Neural progenitor cell (in vitro differentiated cells): Measurements from ENCODE around the gene RNF144A. TPM values are rescaled to one million over a fixed set of nuclear protein-coding genes. Genes with fewer than 3 reads are reported as not detected.

Source experiments
- DNase-seq: peaks from one replicate; pipeline ENCODE4 v3.0.0-alpha.2; 2016; ENCODE audit warnings: low spot score
- H2AFZ ChIP-seq: fragments of 200-600 bp; sonication (generic); replicated peaks from 2 replicates; pipeline ENCODE4 v1.6.1; 2016; ENCODE audit warnings: antibody characterized with exemption
- H3F3A ChIP-seq: fragments of 200-600 bp; sonication (generic); 2 replicates; pipeline ENCODE4 v1.6.1; 2016; ENCODE audit warnings: antibody characterized with exemption, low read depth
- H3K27ac ChIP-seq: fragments of 200-600 bp; sonication (generic); 2 replicates; pipeline ENCODE4 v1.5.1; 2016; ENCODE audit warnings: mild to moderate bottlenecking
- H3K27me3 ChIP-seq: fragments of 200-600 bp; sonication (generic); 2 replicates; pipeline ENCODE4 v1.6.1; 2016; ENCODE audit warnings: mild to moderate bottlenecking, moderate library complexity
- H3K36me3 ChIP-seq: fragments of 200-600 bp; sonication (generic); 2 replicates; pipeline ENCODE4 v1.5.1; 2016
- H3K4me1 ChIP-seq: fragments of 200-600 bp; sonication (generic); 2 replicates; pipeline ENCODE4 v1.6.1; 2016; ENCODE audit warnings: mixed run types
- H3K4me2 ChIP-seq: fragments of 200-600 bp; sonication (generic); 2 replicates; pipeline ENCODE4 v1.6.1; 2016
- H3K4me3 ChIP-seq: fragments of 200-600 bp; sonication (generic); 2 replicates; pipeline ENCODE4 v1.5.1; 2016
- H3K79me2 ChIP-seq: fragments of 200-600 bp; sonication (generic); 2 replicates; pipeline ENCODE4 v1.6.1; 2016; ENCODE audit warnings: low read depth
- H3K9ac ChIP-seq: fragments of 200-600 bp; sonication (generic); 2 replicates; pipeline ENCODE4 v1.6.1; 2016
- H3K9me3 ChIP-seq: fragments of 200-600 bp; sonication (generic); 2 replicates; pipeline ENCODE4 v1.5.1; 2016; ENCODE audit warnings: low read depth
- H4K20me1 ChIP-seq: fragments of 200-600 bp; sonication (generic); 2 replicates; pipeline ENCODE4 v1.6.1; 2016; ENCODE audit warnings: low read depth
- H3K27ac Mint-ChIP-seq: 3 replicates; pipeline ENCODE4 v1.8.0; 2021; ENCODE audit warnings: mixed read lengths
- H3K27me3 Mint-ChIP-seq: 2 replicates; pipeline ENCODE4 v1.8.0; 2022; ENCODE audit warnings: low read depth, mild to moderate bottlenecking, inconsistent platforms, moderate library complexity, mixed read lengths; ENCODE audit not compliant: insufficient read depth
- H3K36me3 Mint-ChIP-seq: 3 replicates; pipeline ENCODE4 v1.8.0; 2021; ENCODE audit warnings: mixed read lengths
- H3K4me1 Mint-ChIP-seq: 3 replicates; pipeline ENCODE4 v1.8.0; 2021; ENCODE audit warnings: mixed read lengths
- H3K4me3 Mint-ChIP-seq: 3 replicates; pipeline ENCODE4 v1.8.0; 2021; ENCODE audit warnings: mild to moderate bottlenecking, moderate library complexity, mixed read lengths
- H3K9me3 Mint-ChIP-seq: 3 replicates; pipeline ENCODE4 v1.8.0; 2020; ENCODE audit warnings: mixed read lengths
- CTCF ChIP-seq: fragments of 200-600 bp; sonication (generic); IDR thresholded peaks from 2 replicates; pipeline ENCODE4 v1.5.1; 2017; ENCODE audit warnings: antibody characterized with exemption, mild to moderate bottlenecking
- EZH2 ChIP-seq: fragments of 200-600 bp; sonication (generic); IDR thresholded peaks from 2 replicates; pipeline ENCODE4 v1.6.1; 2017; ENCODE audit warnings: antibody characterized with exemption, mild to moderate bottlenecking, moderate library complexity
- EZH2phosphoT487 ChIP-seq: fragments of 200-600 bp; sonication (generic); IDR thresholded peaks from 2 replicates; pipeline ENCODE4 v1.6.1; 2017; ENCODE audit warnings: antibody characterized with exemption
- total RNA-seq: library from RNA; depleted of rRNA; stranded (reverse); fragments of >200 nt; gene quantifications from 2 replicates; pipeline ENCODE4 v1.2.3, GENCODE V29; 2015; ENCODE audit warnings: low replicate concordance

RNF144A gene
- total RNA-seq, 1 donor from 2014 or later: 32.0 TPM

- H3K36me3 Mint-ChIP-seq: peaks cover 44% of the 10 kb centered on the region
- no peak overlapping the region for H3K4me3 ChIP-seq
- no peaks in the 10 kb centered on the region for H3K27me3 Mint-ChIP-seq
- no peaks in the 10 kb centered on the region for H3K9me3 Mint-ChIP-seq
- no peak overlapping the region for H3K27ac ChIP-seq
- no peak overlapping the region for H3K9ac ChIP-seq
- H3K9me3 ChIP-seq: no peaks in the 10 kb centered on the region
- H3K4me2 ChIP-seq: no peak overlapping the region
- H3K4me1 ChIP-seq: no peaks in the 10 kb centered on the region
- H3F3A ChIP-seq: no peaks in the 10 kb centered on the region
- H3K4me1 Mint-ChIP-seq: no peaks in the 10 kb centered on the region
- no peak overlapping the region for H3K4me3 Mint-ChIP-seq
- no peaks in the 10 kb centered on the region for H3K79me2 ChIP-seq
- no peaks in the 10 kb centered on the region for H3K27me3 ChIP-seq
- no peaks in the 10 kb centered on the region for H4K20me1 ChIP-seq
- no peak overlapping the region for H3K27ac Mint-ChIP-seq
- TF ChIP-seq EZH2 (no peak), EZH2phosphoT487 (no peak), CTCF (no peak)
- no peak overlapping the region for H2AFZ ChIP-seq
- no peaks in the 10 kb centered on the region for H3K36me3 ChIP-seq
- DNase-seq: no peak
Measured at GRCh38 chr2:6947929-6948676, 30.9 kb downstream of the RNF144A start.

GRCh38 chr2:6948677-6949351 is 31.6 kb downstream of the RNF144A start:
- no peak for DNase-seq
- H3K4me2 ChIP-seq: no peak overlapping the region
- no peak for TF ChIP-seq EZH2phosphoT487
- no peak for TF ChIP-seq EZH2
- no peak for TF ChIP-seq CTCF

GRCh38 chr2:6951046-6951445 is 33.8 kb downstream of the RNF144A start:
- no peaks in the 10 kb centered on the region for H3K79me2 ChIP-seq
- Mint-ChIP-seq H3K36me3 (peaks cover 24% of the 10 kb centered on the region), H3K4me1 (peaks cover 7% of the 10 kb centered on the region), H3K27me3 (no peaks in the 10 kb centered on the region), H3K27ac (no peak overlapping the region), H3K9me3 (no peaks in the 10 kb centered on the region), H3K4me3 (no peak overlapping the region)
- H2AFZ ChIP-seq: no peak overlapping the region
- no peak overlapping the region for H3K9ac ChIP-seq
- TF ChIP-seq EZH2phosphoT487 (no peak), CTCF (no peak), EZH2 (no peak)
- no peak overlapping the region for H3K4me3 ChIP-seq
- H3K4me2 ChIP-seq: no peak overlapping the region
- peaks cover 7% of the 10 kb centered on the region for H3F3A ChIP-seq
- peaks cover 10% of the 10 kb centered on the region for H3K4me1 ChIP-seq
- H3K27ac ChIP-seq: no peak overlapping the region
- no peaks in the 10 kb centered on the region for H3K9me3 ChIP-seq
- DNase-seq: no peak
- no peaks in the 10 kb centered on the region for H3K36me3 ChIP-seq
- no peaks in the 10 kb centered on the region for H3K27me3 ChIP-seq
- no peaks in the 10 kb centered on the region for H4K20me1 ChIP-seq

More at GRCh38 chr2:6948677-6949351, 31.6 kb downstream of the RNF144A start:
- no peaks in the 10 kb centered on the region for H3K9me3 Mint-ChIP-seq
- H3K9me3 ChIP-seq: no peaks in the 10 kb centered on the region
- no peaks in the 10 kb centered on the region for H3K27me3 ChIP-seq
- no peaks in the 10 kb centered on the region for H4K20me1 ChIP-seq
- H3K9ac ChIP-seq: no peak overlapping the region
- peaks cover 37% of the 10 kb centered on the region for H3K36me3 Mint-ChIP-seq
- no peak overlapping the region for H3K27ac ChIP-seq
- no peaks in the 10 kb centered on the region for H3K4me1 Mint-ChIP-seq
- H3K27me3 Mint-ChIP-seq: no peaks in the 10 kb centered on the region
- H3K4me3 Mint-ChIP-seq: no peak overlapping the region
- H3K36me3 ChIP-seq: no peaks in the 10 kb centered on the region
- H3F3A ChIP-seq: no peaks in the 10 kb centered on the region
- H3K79me2 ChIP-seq: no peaks in the 10 kb centered on the region
- H2AFZ ChIP-seq: no peak overlapping the region
- no peak overlapping the region for H3K27ac Mint-ChIP-seq
- H3K4me3 ChIP-seq: no peak overlapping the region
- H3K4me1 ChIP-seq: no peaks in the 10 kb centered on the region
